ENCODE results near the gene CYTL1. TPM values are rescaled to one million over a fixed set of nuclear protein-coding genes. Genes with fewer than 3 reads are reported as not detected.

The CYTL1 gene
- total and polyA plus RNA-seq, 2 of the 13 experiments (the other 11 are each of a cell fraction or from before 2014, with no cell fraction given), result not detected

DNA sequence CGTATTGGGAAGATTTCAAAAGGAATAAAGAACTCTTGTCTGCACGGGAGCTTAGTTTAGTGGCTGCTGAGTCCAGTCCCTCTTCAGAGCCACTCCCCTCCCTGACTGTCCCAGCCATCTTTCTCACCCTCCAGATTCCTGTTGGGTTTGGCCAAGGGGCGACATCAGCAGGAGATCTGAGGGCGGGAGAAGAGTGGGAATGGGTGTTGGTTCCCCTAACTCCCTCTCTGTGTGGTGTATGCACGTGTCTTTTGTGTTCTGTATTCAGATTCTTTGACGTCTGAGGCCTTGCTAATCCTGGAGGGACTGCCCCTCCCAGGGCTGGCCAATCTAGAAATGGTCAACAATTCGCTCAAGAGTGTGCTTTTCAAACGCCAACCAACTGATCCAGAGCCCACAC is 37.4 kb downstream of the CYTL1 start:
- no peaks in the 10 kb centered on the region; the same call in 1 of the 2 replicates for H3K9me3 ChIP-seq (ENCODE audit: low read length)
- H3K27ac ChIP-seq (ENCODE audit: extremely low read length, insufficient read depth, low read length), result no peak overlapping the region
- no peak overlapping the region for H3K9ac ChIP-seq (ENCODE audit: insufficient read depth, low read depth, low read length)
- no peak overlapping the region for H2AFZ ChIP-seq (ENCODE audit: low read length)
- H3K79me2 ChIP-seq (ENCODE audit: insufficient read depth, low read length), result no peaks in the 10 kb centered on the region
- intact Hi-C loops (cut with micrococcal nuclease; ENCODE audit: unreplicated experiment), result no loop called here
- H3K4me3 ChIP-seq (replicated peaks in 1 of 3; ENCODE audit: insufficient read depth in 1 of 3, low read depth in 2 of 3, low read length in 3 of 3), result no peak overlapping the region
- H3K27me3 ChIP-seq (ENCODE audit: control insufficient read depth in 1 of 2, insufficient read depth in 2 of 2, low read length in 2 of 2), result peaks cover 0 to 3% of the 10 kb centered on the region in 2 experiments; a peak in 2 of 5 replicates
- no peaks in the 10 kb centered on the region for H4K20me1 ChIP-seq (ENCODE audit: insufficient read depth, low read length)
- DNase-seq (ENCODE audit: low spot score) (no peak), FAIRE-seq (no peak), ATAC-seq (no peak)
- H3K36me3 ChIP-seq (replicated peaks in 1 of 2; ENCODE audit: control insufficient read depth in 1 of 2, insufficient read depth in 2 of 2, low read length in 2 of 2), result no peaks in the 10 kb centered on the region
- in situ Hi-C loops (cut with HindIII; ENCODE audit: extremely low pct_ligation_motif_present, low pct_unique_long_range_greater_than_20kb), result loop anchor here (25.0 kb wide), 1 partner anchor 830 kb away; no protein-coding TSS in a partner anchor
- no peaks in the 10 kb centered on the region for H3K4me1 ChIP-seq (ENCODE audit: insufficient read depth, low read length)
- CTCF ChIA-PET (ENCODE audit: low intra/inter-chr PET ratio, low total read pairs), result no interaction called here
- no peak overlapping the region for H3K4me2 ChIP-seq (ENCODE audit: low read depth, low read length)
- TF ChIP-seq CAMTA2 (CRISPR knock-in tag; IDR thresholded peaks at IDR 0.05; ENCODE audit: borderline replicate concordance) (no peak), ETV6 (CRISPR knock-in tag; conservative IDR thresholded peaks at IDR 0.05) (no peak), POLR2A (IDR thresholded peaks at IDR 0.05; ENCODE audit: insufficient read depth in 1 of 2, low read depth in 2 of 2, low read length in 2 of 2) (no peak), NAIF1 (CRISPR knock-in tag; IDR thresholded peaks at IDR 0.05; ENCODE audit: borderline replicate concordance) (no peak), ESRRA (CRISPR knock-in tag; IDR thresholded peaks at IDR 0.05; ENCODE audit: low read depth) (no peak), ZNF496 (CRISPR knock-in tag; IDR thresholded peaks at IDR 0.05; ENCODE audit: insufficient replicate concordance) (no peak), FOSL1 (CRISPR knock-in tag; IDR thresholded peaks at IDR 0.05; ENCODE audit: borderline replicate concordance) (no peak), ERF (CRISPR knock-in tag; IDR thresholded peaks at IDR 0.05) (no peak), KDM4B (CRISPR knock-in tag; IDR thresholded peaks at IDR 0.05) (no peak), RARA (CRISPR knock-in tag; IDR thresholded peaks at IDR 0.05) (no peak), RFXANK (CRISPR knock-in tag; IDR thresholded peaks at IDR 0.05) (no peak), ZBTB7B (CRISPR knock-in tag; IDR thresholded peaks at IDR 0.05) (no peak)
- TF ChIP-seq, protein P1, sequence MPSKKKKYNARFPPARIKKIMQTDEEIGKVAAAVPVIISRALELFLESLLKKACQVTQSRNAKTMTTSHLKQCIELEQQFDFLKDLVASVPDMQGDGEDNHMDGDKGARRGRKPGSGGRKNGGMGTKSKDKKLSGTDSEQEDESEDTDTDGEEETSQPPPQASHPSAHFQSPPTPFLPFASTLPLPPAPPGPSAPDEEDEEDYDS (CRISPR knock-in tag; IDR thresholded peaks at IDR 0.05), result no peak
- TF ChIP-seq, protein P2, sequence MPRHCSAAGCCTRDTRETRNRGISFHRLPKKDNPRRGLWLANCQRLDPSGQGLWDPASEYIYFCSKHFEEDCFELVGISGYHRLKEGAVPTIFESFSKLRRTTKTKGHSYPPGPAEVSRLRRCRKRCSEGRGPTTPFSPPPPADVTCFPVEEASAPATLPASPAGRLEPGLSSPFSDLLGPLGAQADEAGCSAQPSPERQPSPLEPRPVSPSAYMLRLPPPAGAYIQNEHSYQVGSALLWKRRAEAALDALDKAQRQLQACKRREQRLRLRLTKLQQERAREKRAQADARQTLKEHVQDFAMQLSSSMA (CRISPR knock-in tag; IDR thresholded peaks at IDR 0.05), result no peak
- TF ChIP-seq, protein P3, sequence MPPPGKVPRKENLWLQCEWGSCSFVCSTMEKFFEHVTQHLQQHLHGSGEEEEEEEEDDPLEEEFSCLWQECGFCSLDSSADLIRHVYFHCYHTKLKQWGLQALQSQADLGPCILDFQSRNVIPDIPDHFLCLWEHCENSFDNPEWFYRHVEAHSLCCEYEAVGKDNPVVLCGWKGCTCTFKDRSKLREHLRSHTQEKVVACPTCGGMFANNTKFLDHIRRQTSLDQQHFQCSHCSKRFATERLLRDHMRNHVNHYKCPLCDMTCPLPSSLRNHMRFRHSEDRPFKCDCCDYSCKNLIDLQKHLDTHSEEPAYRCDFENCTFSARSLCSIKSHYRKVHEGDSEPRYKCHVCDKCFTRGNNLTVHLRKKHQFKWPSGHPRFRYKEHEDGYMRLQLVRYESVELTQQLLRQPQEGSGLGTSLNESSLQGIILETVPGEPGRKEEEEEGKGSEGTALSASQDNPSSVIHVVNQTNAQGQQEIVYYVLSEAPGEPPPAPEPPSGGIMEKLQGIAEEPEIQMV (CRISPR knock-in tag; IDR thresholded peaks at IDR 0.05; ENCODE audit: low read depth), result no peak
- TF ChIP-seq, protein P4, sequence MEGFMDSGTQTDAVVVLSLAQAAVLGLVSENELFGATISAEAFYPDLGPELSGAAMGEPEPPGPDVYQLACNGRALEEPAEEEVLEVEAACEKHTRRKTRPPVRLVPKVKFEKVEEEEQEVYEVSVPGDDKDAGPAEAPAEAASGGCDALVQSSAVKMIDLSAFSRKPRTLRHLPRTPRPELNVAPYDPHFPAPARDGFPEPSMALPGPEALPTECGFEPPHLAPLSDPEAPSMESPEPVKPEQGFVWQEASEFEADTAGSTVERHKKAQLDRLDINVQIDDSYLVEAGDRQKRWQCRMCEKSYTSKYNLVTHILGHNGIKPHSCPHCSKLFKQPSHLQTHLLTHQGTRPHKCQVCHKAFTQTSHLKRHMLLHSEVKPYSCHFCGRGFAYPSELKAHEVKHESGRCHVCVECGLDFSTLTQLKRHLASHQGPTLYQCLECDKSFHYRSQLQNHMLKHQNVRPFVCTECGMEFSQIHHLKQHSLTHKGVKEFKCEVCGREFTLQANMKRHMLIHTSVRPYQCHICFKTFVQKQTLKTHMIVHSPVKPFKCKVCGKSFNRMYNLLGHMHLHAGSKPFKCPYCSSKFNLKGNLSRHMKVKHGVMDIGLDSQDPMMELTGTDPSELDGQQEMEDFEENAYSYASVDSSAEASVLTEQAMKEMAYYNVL (CRISPR knock-in tag; IDR thresholded peaks at IDR 0.05; ENCODE audit: borderline replicate concordance), result no peak
- no TSS peak for BruUV-seq (replicated peaks)
- POLR2A ChIA-PET, result no interaction called here
- 4% methylated on average over 7 of the region's 8 CpGs for WGBS (ENCODE audit: low lambda C conversion rate)
